ENCODE measurements around the gene ACSS1.

ACSS1 gene

DNA sequence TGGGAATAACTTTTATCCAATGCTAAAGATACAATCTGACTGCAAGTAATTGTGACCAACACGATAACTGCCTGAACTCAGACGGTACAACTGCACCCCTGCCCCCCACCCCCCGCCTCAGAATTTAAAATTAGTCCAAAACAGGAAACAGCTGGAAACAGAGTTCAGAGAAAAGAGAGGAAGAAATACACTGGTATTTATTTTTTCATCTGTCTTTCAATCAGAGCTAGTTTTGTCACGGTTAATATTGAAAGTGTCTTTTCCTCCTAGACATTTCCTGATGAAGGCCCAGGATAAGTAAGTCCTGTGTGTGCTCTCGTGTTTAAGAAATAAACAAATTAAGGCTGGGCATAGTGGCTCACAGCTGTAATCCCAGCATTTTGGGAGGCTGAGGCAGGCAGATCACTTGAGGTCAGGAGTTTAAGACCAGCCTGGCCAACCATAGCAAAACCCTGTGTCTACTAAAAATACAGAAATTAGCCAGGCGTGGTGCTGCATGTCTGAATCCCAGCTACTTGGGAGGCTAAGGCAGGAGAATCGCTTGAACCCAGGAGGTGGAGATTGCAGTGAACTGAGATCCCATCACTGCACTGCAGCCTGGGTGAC lies 21.5 kb downstream of the ACSS1 start:
- TF ChIP-seq, protein P1, sequence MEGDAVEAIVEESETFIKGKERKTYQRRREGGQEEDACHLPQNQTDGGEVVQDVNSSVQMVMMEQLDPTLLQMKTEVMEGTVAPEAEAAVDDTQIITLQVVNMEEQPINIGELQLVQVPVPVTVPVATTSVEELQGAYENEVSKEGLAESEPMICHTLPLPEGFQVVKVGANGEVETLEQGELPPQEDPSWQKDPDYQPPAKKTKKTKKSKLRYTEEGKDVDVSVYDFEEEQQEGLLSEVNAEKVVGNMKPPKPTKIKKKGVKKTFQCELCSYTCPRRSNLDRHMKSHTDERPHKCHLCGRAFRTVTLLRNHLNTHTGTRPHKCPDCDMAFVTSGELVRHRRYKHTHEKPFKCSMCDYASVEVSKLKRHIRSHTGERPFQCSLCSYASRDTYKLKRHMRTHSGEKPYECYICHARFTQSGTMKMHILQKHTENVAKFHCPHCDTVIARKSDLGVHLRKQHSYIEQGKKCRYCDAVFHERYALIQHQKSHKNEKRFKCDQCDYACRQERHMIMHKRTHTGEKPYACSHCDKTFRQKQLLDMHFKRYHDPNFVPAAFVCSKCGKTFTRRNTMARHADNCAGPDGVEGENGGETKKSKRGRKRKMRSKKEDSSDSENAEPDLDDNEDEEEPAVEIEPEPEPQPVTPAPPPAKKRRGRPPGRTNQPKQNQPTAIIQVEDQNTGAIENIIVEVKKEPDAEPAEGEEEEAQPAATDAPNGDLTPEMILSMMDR (IDR thresholded peaks at IDR 0.05; ENCODE audit: control insufficient read depth, insufficient read depth, low read depth, low read length, missing control alignments) = no peak
- no peak for DNase-seq (ENCODE audit: low read depth)
- H3K4me3 ChIP-seq (ENCODE audit: control insufficient read depth, low read depth, low read length) = no peak overlapping the region

DNA sequence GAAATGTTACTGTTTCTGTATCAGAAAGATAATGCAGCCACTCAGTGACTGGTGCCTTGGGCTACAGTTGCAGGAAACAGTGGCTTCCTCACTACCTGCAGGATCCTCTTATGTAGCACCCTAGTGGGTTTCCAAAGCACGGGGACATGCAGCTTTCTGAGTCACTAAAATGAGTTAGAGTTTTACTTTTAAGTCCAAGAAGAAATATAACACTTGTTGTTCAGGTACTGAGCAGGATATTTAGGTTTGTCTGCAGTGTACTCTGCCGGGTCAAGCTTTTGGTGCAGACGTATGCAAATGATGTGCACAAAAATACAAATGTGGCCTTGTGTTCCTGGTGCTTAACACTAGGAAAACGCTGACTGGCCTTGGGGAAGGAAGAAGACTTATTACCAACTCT lies 22.0 kb downstream of the ACSS1 start:
- TF ChIP-seq, protein P1 (IDR thresholded peaks at IDR 0.05; ENCODE audit: control insufficient read depth, insufficient read depth, low read depth, low read length, missing control alignments) = no peak
- no peak overlapping the region for H3K4me3 ChIP-seq (ENCODE audit: control insufficient read depth, low read depth, low read length)
- DNase-seq (ENCODE audit: low read depth) = no peak

DNA sequence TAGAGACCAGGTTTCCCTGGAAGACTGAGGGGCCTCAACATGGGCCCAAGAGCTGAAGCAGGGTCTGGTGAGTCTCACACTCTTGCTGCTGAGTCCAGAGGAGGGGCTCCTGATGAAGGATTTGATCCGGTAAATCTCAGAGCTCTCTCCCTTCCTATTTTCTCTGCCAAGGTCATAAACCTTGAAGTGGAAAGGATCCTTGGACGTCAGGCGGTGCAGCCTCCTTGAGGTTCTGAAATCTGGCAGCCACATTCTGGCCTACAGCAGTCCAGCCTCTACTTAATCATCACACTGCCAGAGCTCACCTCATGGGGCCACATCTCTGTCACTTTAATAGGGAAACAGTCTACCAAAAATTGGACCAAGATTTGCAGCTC lies 24.0 kb downstream of the ACSS1 start:
- no peak for DNase-seq (ENCODE audit: low read depth)
- H3K4me3 ChIP-seq (ENCODE audit: control insufficient read depth, low read depth, low read length) = no peak overlapping the region
- TF ChIP-seq, protein P1 (IDR thresholded peaks at IDR 0.05; ENCODE audit: control insufficient read depth, insufficient read depth, low read depth, low read length, missing control alignments) = no peak

DNA sequence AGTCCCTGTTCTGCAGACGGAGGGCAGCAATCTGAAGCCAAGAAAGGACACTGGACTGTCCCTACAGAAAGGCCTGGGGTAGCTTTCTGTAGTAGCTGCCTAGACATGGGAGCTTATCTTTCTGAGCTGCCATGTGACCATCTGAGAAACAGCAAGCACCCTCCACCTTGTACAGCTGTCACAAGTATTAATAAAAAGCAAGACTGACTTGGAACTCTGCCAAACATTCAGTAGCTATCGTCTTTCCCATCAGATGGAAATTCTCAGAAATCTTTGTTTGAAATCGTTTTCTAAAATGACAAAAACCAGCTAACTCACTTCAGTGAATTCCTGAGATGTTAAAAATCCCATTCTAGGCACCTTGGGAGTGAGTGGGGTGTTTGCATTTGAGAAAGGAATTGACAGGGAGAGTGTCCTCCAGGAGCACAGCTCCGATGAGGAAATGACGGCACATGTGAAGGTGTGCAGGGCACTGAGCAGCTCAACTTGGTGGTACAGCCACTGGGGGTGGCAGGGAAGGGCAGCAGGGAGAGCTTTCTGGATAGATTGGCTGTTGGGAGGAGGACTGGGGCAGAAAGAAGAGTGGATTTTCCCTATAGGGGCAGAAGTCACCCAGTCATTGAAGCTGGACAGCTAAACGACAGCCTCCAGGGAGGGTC lies 24.5 kb downstream of the ACSS1 start:
- TF ChIP-seq, protein P1 (IDR thresholded peaks at IDR 0.05; ENCODE audit: control insufficient read depth, insufficient read depth, low read depth, low read length, missing control alignments) = no peak

DNA sequence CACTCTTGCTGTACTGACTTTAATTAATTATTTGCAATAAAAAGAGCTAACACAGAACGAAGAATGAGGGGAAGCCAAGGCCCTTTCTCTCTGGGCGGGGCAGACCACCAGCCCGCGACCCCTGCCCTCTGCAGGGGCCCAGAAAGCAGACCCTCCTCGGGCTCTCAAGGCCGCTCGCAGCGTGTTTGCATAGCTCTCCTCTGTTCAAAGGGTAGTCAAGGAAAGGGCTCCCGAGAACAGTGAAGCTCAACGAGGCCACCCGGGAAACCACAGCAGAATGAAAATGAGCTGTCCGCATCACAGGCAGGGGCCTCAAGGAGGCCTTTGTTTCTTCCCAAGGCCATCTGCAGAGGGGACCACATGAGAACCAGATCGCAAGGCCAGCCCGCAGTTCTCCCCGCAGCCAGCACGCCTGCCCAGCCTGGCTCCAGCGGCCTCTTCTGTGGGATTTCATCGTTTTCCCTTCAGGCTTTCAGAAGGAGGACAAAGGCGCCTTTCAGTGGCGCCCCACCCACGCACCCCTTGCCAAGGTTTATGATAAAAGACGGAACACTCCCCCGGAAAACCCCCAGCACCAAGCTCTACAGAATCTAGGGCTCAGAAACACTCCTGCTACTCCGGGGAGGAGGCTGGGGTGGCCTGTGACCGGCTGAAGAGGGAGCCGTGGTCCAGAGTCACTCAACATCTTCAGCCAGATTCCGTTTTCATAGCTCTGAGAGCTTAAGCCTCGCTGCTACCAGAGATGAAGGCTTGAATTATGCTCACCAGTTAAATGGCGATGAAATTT lies 25.3 kb downstream of the ACSS1 start:
- no peak overlapping the region for H3K4me3 ChIP-seq (ENCODE audit: control insufficient read depth, low read depth, low read length)
- TF ChIP-seq, protein P1 (IDR thresholded peaks at IDR 0.05; ENCODE audit: control insufficient read depth, insufficient read depth, low read depth, low read length, missing control alignments) = no peak
- DNase-seq (ENCODE audit: low read depth) = no peak

More for the DNA sequence above, 24.5 kb downstream of the ACSS1 start:
- H3K4me3 ChIP-seq (ENCODE audit: control insufficient read depth, low read depth, low read length) = no peak overlapping the region
- no peak for DNase-seq (ENCODE audit: low read depth)

DNA sequence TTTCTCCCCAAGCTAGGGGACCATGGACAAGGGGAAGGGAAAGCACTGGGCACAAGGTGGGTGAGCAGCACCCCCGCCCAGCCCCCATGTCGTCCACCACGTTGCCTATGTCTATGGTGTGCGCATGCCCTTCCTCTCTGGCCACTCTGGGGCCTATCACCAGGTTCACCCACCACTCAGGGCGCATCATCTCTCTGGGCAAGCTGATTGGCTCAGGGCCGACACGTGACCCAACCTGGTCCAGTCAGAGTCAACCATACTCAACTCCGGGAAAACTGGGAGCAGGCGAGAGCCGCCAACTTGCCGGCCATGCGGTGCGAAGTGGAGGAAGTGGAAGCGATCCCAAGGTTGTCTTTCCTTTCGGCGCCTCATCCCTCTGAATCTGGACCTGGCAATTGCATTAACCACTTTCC lies 25.9 kb downstream of the ACSS1 start:
- no peak for DNase-seq (ENCODE audit: low read depth)
- TF ChIP-seq, protein P1 (IDR thresholded peaks at IDR 0.05; ENCODE audit: control insufficient read depth, insufficient read depth, low read depth, low read length, missing control alignments) = no peak
- no peak overlapping the region for H3K4me3 ChIP-seq (ENCODE audit: control insufficient read depth, low read depth, low read length)

Data from AG09309 (cell line).